Activated CD8-positive, alpha-beta memory T cell treated with anti-CD3 and anti-CD28 coated beads for 36 hours (primary cell): Measurements from ENCODE around the gene SPIN3. TPM values are rescaled to one million over a fixed set of nuclear protein-coding genes. Genes with fewer than 3 reads are reported as not detected.
"Not testable (repeated sequence)": the region's sequence is repeated elsewhere in the genome, so short reads cannot be mapped to it uniquely, and the experiment has no call there.

ENCODE experiments used
- CTCF ChIA-PET: fragments of 350-600 bp; sonication (Branson Sonifier 250); formaldehyde crosslinking; loops from one replicate; lab custom pipeline; 2021; ENCODE audit warnings: antibody characterized with exemption; lab: Charles Lee
- POLR2A ChIA-PET: fragments of 350-600 bp; sonication (Branson Sonifier 250); formaldehyde crosslinking; loops from one replicate; lab custom pipeline; 2021; ENCODE audit warnings: antibody characterized with exemption; lab: Charles Lee
- total RNA-seq, 2 experiments: library from RNA; stranded (reverse); gene quantifications; one replicate each; pipeline ENCODE4 v1.2.3, GENCODE V29; 2021

The SPIN3 gene
- total RNA-seq: 1 to 10 TPM; 7.5 to 7.6 TPM

DNA sequence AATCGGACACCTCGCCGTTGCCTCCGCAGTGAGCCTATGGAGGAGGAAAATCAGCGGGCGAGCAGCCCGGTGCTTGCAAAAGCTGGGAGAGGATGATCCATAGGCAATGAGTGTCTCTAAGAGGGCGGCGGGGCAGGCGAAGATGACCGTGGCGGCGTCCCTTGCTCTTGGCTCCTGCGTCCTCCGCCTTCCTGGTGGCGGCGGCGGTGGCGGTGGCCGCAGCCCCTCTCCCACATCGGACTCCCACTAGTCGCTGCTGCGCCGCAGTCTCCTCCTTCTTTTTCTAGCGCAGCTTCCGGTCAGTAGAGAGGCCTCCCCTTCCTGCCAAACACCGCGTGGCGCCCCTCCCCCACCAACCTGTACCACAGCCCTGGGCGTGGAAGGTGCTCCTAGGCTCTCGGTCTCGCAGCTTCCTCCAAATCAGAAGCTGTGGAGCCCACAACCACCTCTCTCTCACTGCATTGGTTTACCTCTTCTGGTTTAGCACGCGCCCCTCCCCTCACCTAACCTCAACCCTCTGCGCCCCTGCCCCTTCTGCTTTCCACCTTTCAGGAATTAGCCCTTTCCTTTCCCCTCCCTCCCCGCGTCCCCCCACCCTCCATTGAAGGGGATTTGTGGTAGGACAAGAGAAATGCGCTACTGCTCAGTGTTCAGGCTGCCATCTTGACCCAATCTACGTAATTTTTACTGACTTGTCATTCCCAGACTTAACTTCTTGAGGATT lies at the start of gene SPIN3:
TSS of gene SPIN3 (minus strand) at position 271 of the 724 bp plus-strand sequence. CDS start 594 bp downstream, outside the sequence.
- ChIA-PET CTCF (no interaction called here), POLR2A (no interaction called here)

DNA sequence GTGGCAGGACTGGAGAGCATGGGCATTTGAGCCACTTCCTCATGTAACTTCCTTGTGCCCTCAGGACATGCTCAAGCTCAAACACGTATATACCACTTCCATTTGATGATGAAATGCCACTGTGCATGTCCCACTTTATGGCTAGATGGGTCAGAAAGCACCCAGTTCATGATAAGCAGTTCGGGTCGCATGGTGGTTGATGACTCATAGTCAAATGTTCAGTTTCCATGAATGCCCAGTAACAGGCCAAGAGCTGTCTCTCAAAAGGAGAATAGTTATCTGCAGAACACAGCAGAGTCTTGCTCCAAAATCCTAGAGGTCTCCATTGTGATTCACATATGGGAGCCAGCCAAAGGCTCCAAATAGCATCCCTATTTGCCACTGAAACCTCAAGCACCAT lies 48.9 kb upstream of the SPIN3 start:
- ChIA-PET POLR2A (no interaction called here), CTCF (no interaction called here)

DNA sequence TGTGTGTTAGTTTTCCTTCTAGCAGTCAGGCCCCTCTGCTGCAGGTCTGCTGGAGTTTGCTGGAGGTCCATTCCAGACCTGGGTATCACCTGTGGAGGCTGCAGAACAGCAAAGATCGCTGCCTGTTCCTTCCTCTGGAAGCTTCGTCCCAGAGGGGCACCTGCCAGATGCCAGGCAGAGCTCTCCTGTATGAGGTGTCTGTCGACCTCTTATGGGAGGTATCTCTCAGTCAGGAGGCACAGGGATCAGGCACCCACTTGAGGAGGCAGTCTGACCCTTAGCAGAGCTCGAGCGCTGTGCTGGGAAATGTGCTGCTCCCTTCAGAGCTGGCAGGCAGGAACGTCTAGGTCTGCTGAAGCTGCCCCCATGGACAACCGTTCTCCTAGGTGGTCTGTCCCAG lies 41.9 kb upstream of the SPIN3 start:
- POLR2A ChIA-PET, CTCF ChIA-PET: not testable (repeated sequence)

DNA sequence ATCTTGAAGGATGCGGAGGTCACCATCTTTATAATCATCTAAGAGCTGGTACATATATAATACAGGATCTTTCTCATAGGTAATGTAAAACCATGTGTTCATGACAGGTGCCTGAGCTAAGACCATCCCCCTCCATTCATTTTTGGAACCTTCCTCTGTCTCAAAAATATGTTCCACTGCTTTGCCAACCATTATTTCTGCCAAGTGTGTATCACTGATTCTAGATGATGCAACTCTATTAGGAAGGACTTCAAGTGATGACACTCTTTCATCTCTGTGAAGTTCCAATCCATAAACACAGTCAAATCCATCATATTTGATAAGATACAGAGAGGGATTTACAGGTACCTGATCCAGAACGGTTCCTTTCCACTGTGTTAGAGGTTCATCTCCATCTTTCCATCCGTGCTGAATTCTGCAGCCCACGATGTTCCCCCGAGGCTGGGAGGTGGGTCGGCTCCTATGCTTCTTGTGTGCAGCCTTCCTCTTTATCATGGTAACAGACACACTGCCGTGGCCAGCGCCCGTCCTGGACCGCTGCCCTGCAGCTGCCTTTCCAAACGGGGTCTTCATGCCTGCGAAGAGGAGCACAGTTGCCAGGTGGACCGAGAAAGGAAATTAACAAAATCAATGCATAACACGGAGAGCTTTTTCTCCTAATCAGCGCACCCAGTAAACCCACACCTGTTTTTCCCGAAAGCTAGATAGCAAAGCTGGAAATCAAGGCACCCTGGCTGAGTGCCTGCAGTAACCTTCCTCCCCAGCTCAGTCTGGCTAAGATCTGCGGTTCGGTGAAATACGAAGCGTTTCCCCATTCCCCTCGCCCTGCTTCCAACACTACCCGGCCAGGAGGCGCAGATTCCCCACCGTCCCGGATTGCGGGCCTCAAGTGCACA lies 718 bp downstream of the SPIN3 start:
- ChIA-PET POLR2A (no interaction called here), CTCF (no interaction called here)

DNA sequence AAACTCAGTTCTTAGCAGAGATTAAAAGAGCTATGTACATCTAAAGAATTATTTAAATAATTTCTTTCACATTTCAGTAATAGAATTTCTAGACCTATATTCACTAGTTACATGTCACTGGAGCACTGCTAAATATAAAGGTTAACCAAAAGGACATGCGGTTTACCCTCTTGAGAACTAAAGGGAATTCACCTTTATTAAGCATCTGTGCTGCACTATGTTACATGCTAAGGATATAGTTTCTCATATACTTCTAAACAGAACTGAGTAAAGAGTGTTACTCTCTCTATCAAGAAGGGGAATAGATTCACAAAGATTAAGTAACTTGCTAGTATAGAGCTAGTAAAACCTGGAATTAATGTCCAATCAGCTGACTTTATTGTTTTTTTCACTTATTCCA lies 7.6 kb downstream of the SPIN3 start:
- ChIA-PET CTCF (interaction anchor here (1.2 kb wide), 1 partner anchor 9 kb away, joined by 3 read pairs; no protein-coding TSS in a partner anchor), POLR2A (no interaction called here)

DNA sequence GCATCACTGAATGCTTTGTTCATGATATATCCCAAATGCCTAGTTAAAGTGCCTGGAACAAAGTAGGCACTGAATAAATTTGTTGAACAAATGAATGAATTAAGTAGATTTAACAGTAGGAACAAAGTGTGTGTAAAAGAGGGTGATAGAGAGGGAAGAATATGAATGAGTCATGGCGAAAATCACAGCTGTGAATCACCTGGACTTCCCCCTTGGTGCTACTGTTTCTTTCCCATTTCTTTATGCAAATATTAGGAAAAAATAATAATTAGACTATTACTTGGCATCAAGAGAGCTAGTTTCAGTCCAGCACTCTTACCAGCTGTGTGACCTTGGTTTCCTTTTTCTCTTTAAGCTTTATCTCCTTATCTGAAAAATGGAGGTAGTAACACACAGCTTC lies 9.2 kb downstream of the SPIN3 start:
- POLR2A ChIA-PET: no interaction called here
- CTCF ChIA-PET: no interaction called here

DNA sequence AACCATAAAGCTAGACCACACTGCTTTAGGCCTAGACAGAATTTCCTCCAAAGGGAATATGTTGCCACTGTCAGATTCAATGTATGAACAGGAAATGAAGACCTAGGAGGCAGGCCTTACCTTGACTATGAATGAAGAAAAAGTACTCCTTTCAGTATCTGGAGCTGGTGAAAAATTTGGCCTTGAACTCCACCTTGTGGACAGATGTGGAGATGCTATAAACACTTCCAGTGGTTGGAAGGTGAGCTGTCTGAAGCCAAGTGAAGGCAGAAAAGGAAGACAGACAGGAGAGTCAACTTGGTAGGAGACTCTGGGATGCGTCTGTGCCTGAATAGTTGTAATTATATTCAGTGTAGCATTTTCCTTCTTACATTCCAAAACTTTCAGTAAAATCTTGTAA lies 17.2 kb downstream of the SPIN3 start:
- CTCF ChIA-PET: interaction anchor here (0.7 to 1.9 kb wide), 6 partner anchors 9 to 214 kb away, joined by 3 to 7 read pairs (median 4); no protein-coding TSS in a partner anchor

DNA sequence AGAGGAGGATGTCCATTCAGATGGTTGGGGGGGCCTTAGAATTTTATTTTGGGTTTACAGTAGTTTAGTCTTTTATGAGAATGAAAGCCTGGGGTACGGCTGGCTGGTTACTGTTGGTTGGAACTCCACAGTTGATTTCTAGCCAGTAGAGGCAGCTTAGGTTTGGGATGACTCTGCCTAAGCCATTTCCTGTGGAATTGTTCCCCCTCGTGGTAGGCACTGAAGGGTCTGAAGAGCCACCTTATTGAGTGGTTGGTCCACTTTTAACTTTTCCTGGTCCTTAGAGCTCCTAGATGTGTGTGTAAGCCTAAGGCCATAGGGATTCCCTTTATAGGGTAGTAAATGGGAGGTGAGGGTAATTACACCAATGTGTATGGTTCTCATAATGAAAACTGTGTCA lies 19.7 kb downstream of the SPIN3 start:
- CTCF ChIA-PET: no interaction called here

More for the DNA sequence above, 17.2 kb downstream of the SPIN3 start:
- POLR2A ChIA-PET: no interaction called here

DNA sequence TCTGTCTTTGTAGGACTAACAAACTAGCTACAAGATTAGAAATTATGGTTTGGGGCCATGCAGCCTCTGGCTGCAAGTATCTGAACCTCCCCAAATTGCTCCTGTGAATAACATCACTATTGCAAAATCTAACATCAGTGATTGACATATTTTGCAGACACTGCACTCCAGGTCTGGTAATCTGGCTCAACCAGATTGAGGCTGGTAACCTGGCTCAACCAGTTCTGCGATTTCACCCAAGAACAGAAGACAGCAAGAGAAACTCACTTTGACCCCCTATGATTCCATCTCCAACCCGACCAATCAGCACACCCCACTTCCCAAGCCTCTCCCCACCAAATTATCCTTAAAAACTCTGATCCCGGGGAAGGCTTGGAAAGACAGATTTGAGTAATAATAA lies 20.9 kb downstream of the SPIN3 start:
- CTCF ChIA-PET: no interaction called here
- POLR2A ChIA-PET: no interaction called here

More for the DNA sequence above, 19.7 kb downstream of the SPIN3 start:
- POLR2A ChIA-PET: no interaction called here

DNA sequence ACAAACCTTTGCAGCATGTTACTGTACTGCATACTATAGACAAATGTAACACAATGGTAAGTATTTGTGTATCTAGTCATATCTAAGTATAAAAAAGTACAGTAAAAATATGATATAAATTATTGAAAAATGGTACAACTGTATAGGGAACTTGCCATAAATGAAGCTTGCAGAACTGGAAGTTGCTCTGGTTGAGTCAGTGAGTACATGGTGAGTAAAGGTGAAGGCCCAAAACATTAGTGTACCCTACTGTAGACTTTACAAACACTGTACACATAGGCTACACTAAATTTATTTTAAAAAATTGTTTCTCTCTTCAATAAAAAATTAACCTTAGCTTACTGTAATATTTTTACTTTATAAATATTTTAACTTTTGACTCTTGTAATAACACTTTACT lies 25.8 kb downstream of the SPIN3 start:
- CTCF ChIA-PET: no interaction called here
- POLR2A ChIA-PET: no interaction called here

DNA sequence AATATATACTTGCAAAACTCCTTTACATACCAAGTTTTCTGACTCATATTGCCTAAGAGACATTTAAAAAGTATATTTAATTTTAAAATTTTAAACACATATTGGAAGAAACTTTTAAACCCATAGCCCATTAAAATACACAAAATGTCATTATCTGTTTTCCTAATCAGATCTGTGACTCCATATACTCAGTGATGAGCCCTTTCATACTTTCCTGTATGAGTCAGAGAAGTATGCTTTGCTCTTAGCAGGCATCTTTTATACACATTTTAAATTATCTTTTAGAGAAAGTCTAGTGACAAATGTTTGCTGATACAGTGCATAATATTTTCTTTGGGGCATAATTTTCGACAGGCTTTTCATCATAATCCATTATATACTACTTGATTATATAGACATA lies 26.4 kb downstream of the SPIN3 start:
- CTCF ChIA-PET: no interaction called here
- POLR2A ChIA-PET: no interaction called here

DNA sequence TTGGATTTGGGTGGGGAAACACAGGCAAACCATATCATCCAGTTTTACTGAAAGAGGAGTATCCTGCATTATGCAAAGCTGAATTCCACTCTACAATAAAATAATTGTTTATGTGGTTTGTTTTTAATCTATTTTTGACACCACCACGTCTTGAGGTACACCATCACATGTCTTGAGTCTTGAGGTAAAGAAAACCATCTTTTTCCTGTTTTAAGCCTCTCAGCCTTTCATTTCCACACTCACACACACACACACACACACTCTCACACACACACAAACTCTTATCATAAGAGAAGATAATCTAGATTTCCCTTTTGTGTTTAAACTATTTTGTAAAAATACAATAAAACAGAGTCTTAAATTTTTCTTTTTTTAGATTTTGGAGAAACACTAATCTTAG lies 32.0 kb downstream of the SPIN3 start:
- CTCF ChIA-PET: no interaction called here
- POLR2A ChIA-PET: no interaction called here

DNA sequence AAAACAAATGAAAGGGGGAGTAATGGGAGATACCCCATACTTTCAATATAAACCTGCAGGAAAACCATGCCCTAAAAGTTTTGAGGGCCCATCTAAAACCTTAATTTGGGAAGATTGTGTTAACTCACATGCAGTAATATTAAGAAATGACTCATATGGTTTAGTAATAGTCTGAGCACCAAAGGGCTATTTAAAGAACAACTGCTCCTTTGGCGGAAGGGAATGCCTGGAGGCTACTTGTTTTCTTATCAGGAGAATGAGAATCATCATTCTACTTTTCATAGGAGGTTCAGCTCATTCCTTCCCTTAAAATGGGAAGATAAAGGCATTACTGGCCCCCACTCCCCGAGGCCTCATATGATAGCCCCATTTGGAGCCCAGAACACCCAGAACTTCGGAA lies 47.6 kb downstream of the SPIN3 start:
- POLR2A ChIA-PET: no interaction called here
- CTCF ChIA-PET: no interaction called here

DNA sequence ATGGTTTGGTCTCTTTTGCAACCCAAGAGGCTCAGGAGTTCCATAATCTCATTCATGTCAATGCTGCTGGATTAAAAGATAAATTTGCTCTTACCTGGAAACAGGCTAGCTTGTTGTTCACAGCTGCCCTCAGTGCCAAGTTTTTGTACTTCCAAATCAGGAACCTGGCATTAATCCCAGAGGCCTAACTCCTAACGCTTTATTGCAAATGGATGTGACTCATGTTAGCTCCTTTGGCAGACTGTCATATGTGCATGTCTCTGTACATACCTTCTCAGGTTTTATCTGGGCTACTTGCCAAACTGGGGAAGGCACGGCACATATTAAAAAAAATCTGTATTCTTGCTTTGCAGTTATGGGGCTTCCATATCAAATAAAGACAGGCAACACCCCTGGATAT lies 49.1 kb downstream of the SPIN3 start:
- CTCF ChIA-PET, POLR2A ChIA-PET: not testable (repeated sequence)

DNA sequence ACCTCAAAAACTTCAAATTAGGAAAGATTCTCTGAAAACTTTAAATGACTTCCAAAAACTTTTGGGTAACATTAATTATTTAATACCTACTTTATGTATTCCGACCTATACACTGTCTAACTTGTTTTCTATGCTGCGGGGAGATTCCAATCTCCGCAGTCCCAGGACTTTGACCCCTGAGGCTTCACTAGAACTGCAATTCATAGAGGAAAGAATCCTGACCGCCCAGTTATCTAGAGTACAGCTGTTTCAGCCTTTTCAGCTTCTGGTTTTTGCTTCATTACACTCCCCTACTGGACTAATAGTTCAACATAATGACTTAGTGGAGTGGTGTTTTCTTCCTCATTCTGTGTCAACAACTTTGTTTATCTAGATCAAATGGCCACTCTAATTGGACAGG lies 50.1 kb downstream of the SPIN3 start:
- POLR2A ChIA-PET, CTCF ChIA-PET: not testable (repeated sequence)

DNA sequence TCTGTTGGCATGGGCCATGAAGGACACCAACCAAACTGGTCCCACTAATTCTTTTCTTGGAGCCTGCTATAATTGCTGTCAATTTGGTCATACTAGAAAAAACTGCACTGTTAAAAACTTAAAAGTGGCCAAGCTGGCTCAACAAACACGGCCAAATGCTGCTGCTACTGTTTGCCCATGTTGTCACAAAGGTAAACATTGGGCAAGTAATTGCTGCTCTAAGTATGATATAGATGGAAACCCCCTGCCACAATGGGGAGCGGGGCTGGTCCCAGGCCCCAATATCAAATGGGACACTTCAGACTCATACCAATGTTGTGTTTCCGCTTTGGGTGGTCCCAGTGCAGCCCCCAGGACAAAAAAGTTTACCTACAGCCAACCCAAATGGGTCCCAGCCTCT lies 52.1 kb downstream of the SPIN3 start:
- ChIA-PET CTCF (no interaction called here), POLR2A (no interaction called here)

Other genes starting within 250 kb of the SPIN3 start
- gene SPIN2B, start 126.0 kb upstream of the SPIN3 start, total RNA-seq: 1 to 10 TPM; 6.7 to 8.2 TPM
- under 1 TPM; 0.34 to 0.44 TPM for gene SPIN2A, start 141.9 kb upstream of the SPIN3 start, total RNA-seq